HepG2 (cell line): ENCODE results near the gene SRCAP. TPM values are rescaled to one million over a fixed set of nuclear protein-coding genes. Genes with fewer than 3 reads are reported as not detected.
A peak's percentile ranks its signal among the peaks of the same experiment; 100 is the strongest.

Experiments used
- ATAD3A ChIP-seq: sonication (generic); formaldehyde crosslinking; IDR thresholded peaks from 2 replicates; pipeline ENCODE4 v1.4.0; 2020; ENCODE audit warnings: missing genetic modification reagents
- CREB3 ChIP-seq: sonication (generic); formaldehyde crosslinking; IDR thresholded peaks from 2 replicates; pipeline ENCODE4 v1.5.0; 2020; ENCODE audit warnings: missing genetic modification reagents
- MAZ ChIP-seq, 2 experiments: sonication (generic) in 1 of 2; formaldehyde crosslinking in 1 of 2; IDR thresholded peaks; 2 replicates each; pipeline versions ENCODE4 v1.5.0 to v1.6.1; 2012 to 2020; ENCODE audit warnings: low read depth in 2 of 2, mild to moderate bottlenecking in 2 of 2, borderline replicate concordance in 1 of 2, improper control_type of control experiment in 1 of 2, low read length in 1 of 2, missing genetic modification reagents in 1 of 2, moderate library complexity in 1 of 2
- PHF5A ChIP-seq: IDR thresholded peaks from one replicate; pipeline ENCODE4 v1.6.1; 2018; ENCODE audit warnings: low read depth, missing genetic modification reagents; ENCODE audit not compliant: unreplicated experiment
- SIX4 ChIP-seq: sonication (generic); formaldehyde crosslinking; IDR thresholded peaks from 2 replicates; pipeline ENCODE4 v1.4.0; 2020; ENCODE audit warnings: missing genetic modification reagents
- SOX6 ChIP-seq, 2 experiments: fragments of 450-650 bp in 1 of 2; sonication (generic) in 1 of 2; formaldehyde crosslinking in 1 of 2; IDR thresholded peaks; 2 replicates each; pipeline versions ENCODE4 v1.4.0 to v1.6.1; 2017 to 2020; ENCODE audit warnings: antibody characterized with exemption in 1 of 2, mild to moderate bottlenecking in 1 of 2, missing genetic modification reagents in 1 of 2
- TOE1 ChIP-seq: sonication (generic); formaldehyde crosslinking; IDR thresholded peaks from 2 replicates; pipeline ENCODE4 v1.4.0; 2020; ENCODE audit warnings: mild to moderate bottlenecking, missing genetic modification reagents
- ZNF207 ChIP-seq: fragments of 450-650 bp; IDR thresholded peaks from 2 replicates; pipeline ENCODE4 v1.6.1; 2016; ENCODE audit warnings: antibody characterized with exemption, borderline replicate concordance
- ZNF407 ChIP-seq: sonication (generic); formaldehyde crosslinking; IDR thresholded peaks from one replicate; pipeline ENCODE4 v1.5.1; 2020; ENCODE audit warnings: mild to moderate bottlenecking, missing genetic modification reagents; ENCODE audit errors: not compliant biosample characterization
- ZNF501 ChIP-seq: sonication (generic); formaldehyde crosslinking; IDR thresholded peaks from 2 replicates; pipeline ENCODE4 v1.5.1; 2020; ENCODE audit warnings: mild to moderate bottlenecking, moderate library complexity, missing genetic modification reagents
- ZNF691 ChIP-seq: sonication (generic); formaldehyde crosslinking; IDR thresholded peaks from 2 replicates; pipeline ENCODE4 v1.4.0; 2020; ENCODE audit warnings: missing genetic modification reagents, low read depth, mild to moderate bottlenecking, borderline replicate concordance
- ZNF713 ChIP-seq: sonication (generic); formaldehyde crosslinking; IDR thresholded peaks from 2 replicates; pipeline ENCODE4 v1.4.0; 2020; ENCODE audit warnings: mild to moderate bottlenecking, missing genetic modification reagents
- ZSCAN9 ChIP-seq: IDR thresholded peaks from 2 replicates; pipeline ENCODE4 v1.6.1; 2016; ENCODE audit warnings: borderline replicate concordance
- polyA plus RNA-seq, 8 experiments: library from polyadenylated mRNA; depleted of rRNA in 3 of 8; stranded (reverse) in 7 of 8; unstranded in 1 of 8; fragments of >200 nt; fragmentation: Illumina TruSeq in 4 of 8; extraction: Trizol in 4 of 8; gene quantifications; 2 replicates each; pipeline versions ENCODE4 v1.2.1 to v1.2.3, GENCODE V29; 2011 to 2016; ENCODE audit warnings: low read depth in 4 of 8, missing spikeins in 1 of 8, mixed read lengths in 1 of 8; ENCODE audit not compliant: insufficient read depth in 1 of 8
- total RNA-seq, 5 experiments: library from RNA; depleted of rRNA; stranded (reverse); fragments of >200 nt; fragmentation: Illumina TruSeq; extraction: Trizol; gene quantifications; 2 replicates each; pipeline ENCODE4 v1.2.3, GENCODE V29; 2016; ENCODE audit warnings: low read depth in 1 of 5
- TF ChIP-seq, protein P1 (sequence below): sonication (generic); formaldehyde crosslinking; IDR thresholded peaks from 2 replicates; pipeline ENCODE4 v1.9.0; 2021; ENCODE audit warnings: missing genetic modification reagents, borderline replicate concordance

Gene SRCAP
- total and polyA plus RNA-seq, 2 of the 13 experiments (the other 11 are each of a cell fraction or from before 2014, with no cell fraction given) = 4.9 to 9.0 TPM

DNA sequence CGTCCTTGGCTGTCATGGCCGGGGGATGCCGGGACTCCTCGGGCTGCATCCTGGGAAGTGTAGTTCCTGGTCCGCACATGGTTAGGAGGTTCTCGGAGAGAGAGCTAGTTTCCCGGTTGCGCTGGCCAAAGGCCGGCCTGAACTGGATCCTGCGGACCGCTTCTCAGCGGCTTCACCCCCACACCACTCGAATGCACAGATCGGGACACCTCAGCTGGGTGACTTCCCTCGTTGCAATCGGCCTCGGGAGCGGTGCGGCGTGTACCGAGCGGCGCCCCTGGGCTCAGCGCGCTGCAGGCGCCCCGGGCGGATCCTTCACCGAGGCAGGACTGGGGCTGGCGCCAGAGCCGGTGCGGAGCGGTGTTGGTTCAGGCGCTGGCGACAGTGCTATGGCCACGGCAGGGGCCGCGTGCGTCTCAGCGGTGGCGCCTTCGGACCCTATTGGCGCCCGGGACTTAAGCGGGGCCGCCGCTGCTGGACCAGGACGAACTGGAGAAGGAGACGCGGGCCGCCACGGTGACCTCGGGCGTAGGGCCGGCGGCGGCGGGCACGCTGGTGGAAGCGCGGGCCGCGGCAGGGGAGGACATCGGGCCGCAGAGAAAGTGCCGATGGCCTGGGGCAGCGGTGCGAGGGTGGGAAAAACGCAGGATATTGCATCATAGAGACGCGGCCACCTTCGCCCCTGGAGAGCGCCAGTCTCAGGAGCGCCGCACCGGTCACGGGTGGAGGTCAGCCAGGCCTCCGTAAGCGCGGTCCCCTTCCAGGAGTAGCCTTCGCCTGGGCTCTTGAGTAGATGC is 76.6 kb downstream of the SRCAP start (continued):
- no peak for TF ChIP-seq CREB3 (CRISPR knock-in tag)
- TF ChIP-seq ZNF713 (CRISPR knock-in tag) = no peak
- no peak for TF ChIP-seq ZNF691 (CRISPR knock-in tag)
- no peak for TF ChIP-seq MAZ (IDR thresholded peaks at IDR 0.05; ENCODE audit: borderline replicate concordance, low read depth, low read length)
- peak; percentile 81 for TF ChIP-seq MAZ (CRISPR knock-in tag; IDR thresholded peaks at IDR 0.05; ENCODE audit: low read depth)
- 0 out of 2 replicates have a peak, but pooled peaks have one; percentile 37 for TF ChIP-seq TOE1 (CRISPR knock-in tag)
- no peak for TF ChIP-seq ATAD3A (CRISPR knock-in tag)
- TF ChIP-seq, protein P1, sequence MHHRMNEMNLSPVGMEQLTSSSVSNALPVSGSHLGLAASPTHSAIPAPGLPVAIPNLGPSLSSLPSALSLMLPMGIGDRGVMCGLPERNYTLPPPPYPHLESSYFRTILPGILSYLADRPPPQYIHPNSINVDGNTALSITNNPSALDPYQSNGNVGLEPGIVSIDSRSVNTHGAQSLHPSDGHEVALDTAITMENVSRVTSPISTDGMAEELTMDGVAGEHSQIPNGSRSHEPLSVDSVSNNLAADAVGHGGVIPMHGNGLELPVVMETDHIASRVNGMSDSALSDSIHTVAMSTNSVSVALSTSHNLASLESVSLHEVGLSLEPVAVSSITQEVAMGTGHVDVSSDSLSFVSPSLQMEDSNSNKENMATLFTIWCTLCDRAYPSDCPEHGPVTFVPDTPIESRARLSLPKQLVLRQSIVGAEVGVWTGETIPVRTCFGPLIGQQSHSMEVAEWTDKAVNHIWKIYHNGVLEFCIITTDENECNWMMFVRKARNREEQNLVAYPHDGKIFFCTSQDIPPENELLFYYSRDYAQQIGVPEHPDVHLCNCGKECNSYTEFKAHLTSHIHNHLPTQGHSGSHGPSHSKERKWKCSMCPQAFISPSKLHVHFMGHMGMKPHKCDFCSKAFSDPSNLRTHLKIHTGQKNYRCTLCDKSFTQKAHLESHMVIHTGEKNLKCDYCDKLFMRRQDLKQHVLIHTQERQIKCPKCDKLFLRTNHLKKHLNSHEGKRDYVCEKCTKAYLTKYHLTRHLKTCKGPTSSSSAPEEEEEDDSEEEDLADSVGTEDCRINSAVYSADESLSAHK = no peak
- no peak for TF ChIP-seq SOX6 (IDR thresholded peaks at IDR 0.05)
- TF ChIP-seq SOX6 (CRISPR knock-in tag; IDR thresholded peaks at IDR 0.05) = peak; percentile 46
- TF ChIP-seq ZNF501 = peak; percentile 99
- TF ChIP-seq ZNF407 = peak; percentile 92
- TF ChIP-seq SIX4 (CRISPR knock-in tag) = peak; percentile 24; the same call in 1 of the 2 replicates
- TF ChIP-seq PHF5A (CRISPR knock-in tag) = no peak
- no peak for TF ChIP-seq ZNF207
- peak; percentile 78; the same call in 1 of the 2 replicates for TF ChIP-seq ZSCAN9
